GM19463 (cell line): Measurements from ENCODE around the gene CREBL2.
"Not testable (repeated sequence)": the region's sequence is repeated elsewhere in the genome, so short reads cannot be mapped to it uniquely, and the experiment has no call there.

Experiments used
- ATAC-seq: cut with Tn5 transposase; IDR thresholded peaks from one replicate; pipeline ENCODE4 v1.9.1; 2021; ENCODE audit warnings: mild to moderate bottlenecking, moderate library complexity; ENCODE audit not compliant: unreplicated experiment

The CREBL2 gene

GRCh38 chr12:12630850-12631249 is 19.2 kb downstream of the CREBL2 start:
- no peak for ATAC-seq

GRCh38 chr12:12635651-12636050 is 24.0 kb downstream of the CREBL2 start:
- ATAC-seq: no peak

GRCh38 chr12:12636641-12637040 is 25.0 kb downstream of the CREBL2 start:
- no peak for ATAC-seq

GRCh38 chr12:12639995-12640394 is 28.3 kb downstream of the CREBL2 start:
- not testable (repeated sequence) for ATAC-seq

GRCh38 chr12:12641650-12642049 is 30.0 kb downstream of the CREBL2 start:
- no peak for ATAC-seq

- no peak for ATAC-seq
Observed at GRCh38 chr12:12642916-12643315, 31.2 kb downstream of the CREBL2 start.

- peak; percentile 31 for ATAC-seq
Observed at GRCh38 chr12:12645485-12645884, 33.8 kb downstream of the CREBL2 start.

GRCh38 chr12:12645968-12646367 is 34.3 kb downstream of the CREBL2 start:
- ATAC-seq: peak; percentile 72

- no peak for ATAC-seq
Observed at GRCh38 chr12:12646483-12647072, 34.9 kb downstream of the CREBL2 start.

GRCh38 chr12:12648284-12648683 is 36.6 kb downstream of the CREBL2 start:
- ATAC-seq: no peak

GRCh38 chr12:12648951-12649650 is 37.4 kb downstream of the CREBL2 start:
- ATAC-seq: no peak

GRCh38 chr12:12651752-12652151 is 40.1 kb downstream of the CREBL2 start:
- no peak for ATAC-seq

- not testable (repeated sequence) for ATAC-seq
Observed at GRCh38 chr12:12652704-12653103, 41.0 kb downstream of the CREBL2 start.

GRCh38 chr12:12653922-12654321 is 42.2 kb downstream of the CREBL2 start:
- no peak for ATAC-seq

- ATAC-seq: no peak
Observed at GRCh38 chr12:12654691-12655460, 43.2 kb downstream of the CREBL2 start.

- ATAC-seq: no peak
Observed at GRCh38 chr12:12660201-12660600, 48.5 kb downstream of the CREBL2 start.

GRCh38 chr12:12661086-12661856 is 49.6 kb downstream of the CREBL2 start:
- no peak for ATAC-seq

GRCh38 chr12:12663644-12664294 is 52.1 kb downstream of the CREBL2 start:
- no peak for ATAC-seq

GRCh38 chr12:12665194-12665593 is 53.5 kb downstream of the CREBL2 start:
- no peak for ATAC-seq

GRCh38 chr12:12668005-12668404 is 56.3 kb downstream of the CREBL2 start:
- no peak for ATAC-seq

- no peak for ATAC-seq
Observed at GRCh38 chr12:12669020-12669419, 57.3 kb downstream of the CREBL2 start.
